WTC11 (cell line): ENCODE results near the gene LAMA2.

ENCODE experiments used
- TEAD4 ChIP-seq: sonication (generic); formaldehyde crosslinking; IDR thresholded peaks from 2 replicates; pipeline ENCODE4 v1.8.0; 2022; ENCODE audit warnings: mild to moderate bottlenecking, missing genetic modification reagents
- TF ChIP-seq, protein P1 (sequence below): sonication (generic); formaldehyde crosslinking; conservative IDR thresholded peaks from 2 replicates; pipeline ENCODE4 v1.8.1; 2023; ENCODE audit warnings: mild to moderate bottlenecking, low read depth, missing genetic modification reagents, moderate library complexity
- TF ChIP-seq, protein P2 (sequence below): sonication (generic); formaldehyde crosslinking; IDR thresholded peaks from 2 replicates; pipeline ENCODE4 v1.8.1; 2023; ENCODE audit warnings: mild to moderate bottlenecking, missing genetic modification reagents, moderate library complexity

DNA sequence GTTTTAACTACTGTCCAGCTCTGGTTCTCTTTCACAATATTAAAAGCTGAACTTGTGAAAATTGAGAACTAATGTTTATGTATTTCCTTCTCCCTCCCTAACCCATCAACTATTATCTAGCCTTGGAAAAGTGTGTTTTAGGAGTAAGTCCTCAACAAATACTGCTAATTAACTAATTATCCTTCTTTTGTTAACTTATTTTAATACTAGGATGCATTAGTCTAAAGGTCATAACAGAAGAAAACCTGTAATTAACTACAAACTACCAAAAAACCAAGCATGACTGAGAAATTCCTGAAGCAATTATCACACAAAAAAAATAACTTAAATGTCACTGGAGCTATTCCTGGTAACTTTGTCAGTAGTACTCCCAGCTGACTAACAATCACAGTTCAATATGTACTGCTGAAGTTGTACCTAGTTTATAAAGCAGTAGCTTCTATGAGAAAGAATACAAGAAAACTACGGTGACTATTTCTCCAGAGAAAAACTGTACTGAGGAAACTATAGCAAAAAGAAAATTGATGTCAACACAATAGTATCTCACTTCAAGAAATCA, 301.9 kb downstream of the LAMA2 start:
- TF ChIP-seq, protein P1, sequence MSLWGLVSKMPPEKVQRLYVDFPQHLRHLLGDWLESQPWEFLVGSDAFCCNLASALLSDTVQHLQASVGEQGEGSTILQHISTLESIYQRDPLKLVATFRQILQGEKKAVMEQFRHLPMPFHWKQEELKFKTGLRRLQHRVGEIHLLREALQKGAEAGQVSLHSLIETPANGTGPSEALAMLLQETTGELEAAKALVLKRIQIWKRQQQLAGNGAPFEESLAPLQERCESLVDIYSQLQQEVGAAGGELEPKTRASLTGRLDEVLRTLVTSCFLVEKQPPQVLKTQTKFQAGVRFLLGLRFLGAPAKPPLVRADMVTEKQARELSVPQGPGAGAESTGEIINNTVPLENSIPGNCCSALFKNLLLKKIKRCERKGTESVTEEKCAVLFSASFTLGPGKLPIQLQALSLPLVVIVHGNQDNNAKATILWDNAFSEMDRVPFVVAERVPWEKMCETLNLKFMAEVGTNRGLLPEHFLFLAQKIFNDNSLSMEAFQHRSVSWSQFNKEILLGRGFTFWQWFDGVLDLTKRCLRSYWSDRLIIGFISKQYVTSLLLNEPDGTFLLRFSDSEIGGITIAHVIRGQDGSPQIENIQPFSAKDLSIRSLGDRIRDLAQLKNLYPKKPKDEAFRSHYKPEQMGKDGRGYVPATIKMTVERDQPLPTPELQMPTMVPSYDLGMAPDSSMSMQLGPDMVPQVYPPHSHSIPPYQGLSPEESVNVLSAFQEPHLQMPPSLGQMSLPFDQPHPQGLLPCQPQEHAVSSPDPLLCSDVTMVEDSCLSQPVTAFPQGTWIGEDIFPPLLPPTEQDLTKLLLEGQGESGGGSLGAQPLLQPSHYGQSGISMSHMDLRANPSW (CRISPR knock-in tag): no peak
- TF ChIP-seq, protein P2, sequence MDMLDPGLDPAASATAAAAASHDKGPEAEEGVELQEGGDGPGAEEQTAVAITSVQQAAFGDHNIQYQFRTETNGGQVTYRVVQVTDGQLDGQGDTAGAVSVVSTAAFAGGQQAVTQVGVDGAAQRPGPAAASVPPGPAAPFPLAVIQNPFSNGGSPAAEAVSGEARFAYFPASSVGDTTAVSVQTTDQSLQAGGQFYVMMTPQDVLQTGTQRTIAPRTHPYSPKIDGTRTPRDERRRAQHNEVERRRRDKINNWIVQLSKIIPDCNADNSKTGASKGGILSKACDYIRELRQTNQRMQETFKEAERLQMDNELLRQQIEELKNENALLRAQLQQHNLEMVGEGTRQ (CRISPR knock-in tag): no peak
- TF ChIP-seq TEAD4 (CRISPR knock-in tag): no peak
